ENCODE results near the gene PARP6. TPM values are rescaled to one million over a fixed set of nuclear protein-coding genes. Genes with fewer than 3 reads are reported as not detected.

PARP6 gene
- total and polyA plus RNA-seq, 9 of the 15 experiments (the other 6 are each of a cell fraction or from before 2014, with no cell fraction given): 14.8 to 83.2 (median 28.3) TPM

GRCh38 chr15:72272213-72272996 is at the start of gene PARP6 (continued):
- TF ChIP-seq NR4A1 (CRISPR knock-in tag; IDR thresholded peaks at IDR 0.05): no peak
- TF ChIP-seq NR4A1 (tag; IDR thresholded peaks at IDR 0.05): 0 out of 2 replicates have a peak, but pooled peaks have one; percentile 34
- TF ChIP-seq CBFA2T3 (IDR thresholded peaks at IDR 0.05): no peak
- TF ChIP-seq LCOR (CRISPR knock-in tag; IDR thresholded peaks at IDR 0.05): peak; percentile 67
- no peak for TF ChIP-seq NFATC3 (IDR thresholded peaks at IDR 0.05)
- no peak for TF ChIP-seq HSF4 (CRISPR knock-in tag; IDR thresholded peaks at IDR 0.05; ENCODE audit: borderline replicate concordance)
- TF ChIP-seq, protein P1, sequence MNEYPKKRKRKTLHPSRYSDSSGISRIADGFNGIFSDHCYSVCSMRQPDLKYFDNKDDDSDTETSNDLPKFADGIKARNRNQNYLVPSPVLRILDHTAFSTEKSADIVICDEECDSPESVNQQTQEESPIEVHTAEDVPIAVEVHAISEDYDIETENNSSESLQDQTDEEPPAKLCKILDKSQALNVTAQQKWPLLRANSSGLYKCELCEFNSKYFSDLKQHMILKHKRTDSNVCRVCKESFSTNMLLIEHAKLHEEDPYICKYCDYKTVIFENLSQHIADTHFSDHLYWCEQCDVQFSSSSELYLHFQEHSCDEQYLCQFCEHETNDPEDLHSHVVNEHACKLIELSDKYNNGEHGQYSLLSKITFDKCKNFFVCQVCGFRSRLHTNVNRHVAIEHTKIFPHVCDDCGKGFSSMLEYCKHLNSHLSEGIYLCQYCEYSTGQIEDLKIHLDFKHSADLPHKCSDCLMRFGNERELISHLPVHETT (CRISPR knock-in tag; conservative IDR thresholded peaks at IDR 0.05 in 1 of 2, IDR thresholded peaks at IDR 0.05 in 1 of 2): peak in 1 of 2 experiments; percentile 93; a peak in 2 of 4 replicates
- no peak for TF ChIP-seq SMAD3 (CRISPR knock-in tag; conservative IDR thresholded peaks at IDR 0.05)
- 0 out of 4 replicates have a peak, but pooled peaks of 1 of the 2 experiments have one; percentile 8 for TF ChIP-seq RAD21 (CRISPR knock-in tag; conservative IDR thresholded peaks at IDR 0.05 in 1 of 2, IDR thresholded peaks at IDR 0.05 in 1 of 2)
- TF ChIP-seq CREBBP (IDR thresholded peaks at IDR 0.05; ENCODE audit: low read depth, low read length): no peak
- TF ChIP-seq ZNF24 (IDR thresholded peaks at IDR 0.05): no peak; the same call in 1 of the 2 replicates
- no peak for TF ChIP-seq POLR2AphosphoS2 (IDR thresholded peaks at IDR 0.05; ENCODE audit: low read length)
- no peak for TF ChIP-seq ARID2 (IDR thresholded peaks at IDR 0.05)
- TF ChIP-seq RERE (CRISPR knock-in tag; IDR thresholded peaks at IDR 0.05; ENCODE audit: borderline replicate concordance): no peak
- TF ChIP-seq MCM3 (IDR thresholded peaks at IDR 0.05): no peak
- no peak for TF ChIP-seq ZNF785 (CRISPR knock-in tag; IDR thresholded peaks at IDR 0.05)
- no peak for TF ChIP-seq NFE2 (IDR thresholded peaks at IDR 0.05; ENCODE audit: low read depth)
- TF ChIP-seq ZFP36 (IDR thresholded peaks at IDR 0.05; ENCODE audit: low read depth, low read length, partially characterized antibody): no peak
- TF ChIP-seq JUNB (CRISPR knock-in tag; conservative IDR thresholded peaks at IDR 0.05): no peak
- TF ChIP-seq ZNF696 (CRISPR knock-in tag; conservative IDR thresholded peaks at IDR 0.05): no peak
- peak in 1 of 2 experiments; percentile 15; a peak in 2 of 4 replicates for TF ChIP-seq SRF (CRISPR knock-in tag; IDR thresholded peaks at IDR 0.05)
- TF ChIP-seq FOXP1 (CRISPR knock-in tag; IDR thresholded peaks at IDR 0.05): no peak
- TF ChIP-seq COPS2 (conservative IDR thresholded peaks at IDR 0.05): no peak
- TF ChIP-seq KLF1 (tag; IDR thresholded peaks at IDR 0.05): no peak; the same call in 1 of the 2 replicates
